Lower leg skin (tissue), 3 donors: ENCODE results near the gene RITA1.

Experiments
- CTCF ChIP-seq, 3 donors: fragments of 450-650 bp; IDR thresholded peaks; one replicate each; pipeline ENCODE4 v1.5.1; 2016; ENCODE audit warnings: antibody characterized with exemption in 3 of 3, mild to moderate bottlenecking in 3 of 3, moderate library complexity in 2 of 3
- POLR2A ChIP-seq, 2 donors: fragments of 450-650 bp; IDR thresholded peaks; one replicate each; pipeline ENCODE4 v1.6.1; 2016 to 2017; ENCODE audit warnings: antibody characterized with exemption in 2 of 2, mild to moderate bottlenecking in 1 of 2, moderate library complexity in 1 of 2

GRCh38 chr12:113161415-113162016 is 24.0 kb upstream of the RITA1 start:
- TF ChIP-seq CTCF (IDR thresholded peaks at IDR 0.05) = no peak
- TF ChIP-seq POLR2A (IDR thresholded peaks at IDR 0.05) = no peak
